Measurements from ENCODE around the gene ATP6V0E1.

GRCh38 chr5:173025651-173026050 lies 42.1 kb downstream of the ATP6V0E1 start:
- TF ChIP-seq, protein P1, sequence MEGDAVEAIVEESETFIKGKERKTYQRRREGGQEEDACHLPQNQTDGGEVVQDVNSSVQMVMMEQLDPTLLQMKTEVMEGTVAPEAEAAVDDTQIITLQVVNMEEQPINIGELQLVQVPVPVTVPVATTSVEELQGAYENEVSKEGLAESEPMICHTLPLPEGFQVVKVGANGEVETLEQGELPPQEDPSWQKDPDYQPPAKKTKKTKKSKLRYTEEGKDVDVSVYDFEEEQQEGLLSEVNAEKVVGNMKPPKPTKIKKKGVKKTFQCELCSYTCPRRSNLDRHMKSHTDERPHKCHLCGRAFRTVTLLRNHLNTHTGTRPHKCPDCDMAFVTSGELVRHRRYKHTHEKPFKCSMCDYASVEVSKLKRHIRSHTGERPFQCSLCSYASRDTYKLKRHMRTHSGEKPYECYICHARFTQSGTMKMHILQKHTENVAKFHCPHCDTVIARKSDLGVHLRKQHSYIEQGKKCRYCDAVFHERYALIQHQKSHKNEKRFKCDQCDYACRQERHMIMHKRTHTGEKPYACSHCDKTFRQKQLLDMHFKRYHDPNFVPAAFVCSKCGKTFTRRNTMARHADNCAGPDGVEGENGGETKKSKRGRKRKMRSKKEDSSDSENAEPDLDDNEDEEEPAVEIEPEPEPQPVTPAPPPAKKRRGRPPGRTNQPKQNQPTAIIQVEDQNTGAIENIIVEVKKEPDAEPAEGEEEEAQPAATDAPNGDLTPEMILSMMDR (IDR thresholded peaks at IDR 0.05 in 2 of 3, conservative IDR thresholded peaks at IDR 0.05 in 1 of 3; ENCODE audit: borderline replicate concordance in 1 of 3, insufficient read depth in 1 of 3, low read depth in 2 of 3, low read length in 2 of 3): no peak
- TF ChIP-seq POLR2A (IDR thresholded peaks at IDR 0.05; ENCODE audit: borderline replicate concordance, extremely low read depth, insufficient read depth, insufficient read length): no peak
- TF ChIP-seq SIN3A (IDR thresholded peaks at IDR 0.05; ENCODE audit: low read depth): no peak
- TF ChIP-seq POLR2AphosphoS5 (IDR thresholded peaks at IDR 0.05; ENCODE audit: low read depth, low read length): no peak
- TF ChIP-seq ZFX (IDR thresholded peaks at IDR 0.05): no peak
- no peak for TF ChIP-seq RAD21 (IDR thresholded peaks at IDR 0.05; ENCODE audit: low read depth)
- TF ChIP-seq EZH2 (IDR thresholded peaks at IDR 0.05): no peak

All from HCT116 (cell line).